Lower leg skin (tissue), 4 donors: ENCODE data around the gene CEND1. TPM values are rescaled to one million over a fixed set of nuclear protein-coding genes. Genes with fewer than 3 reads are reported as not detected.

Experiments
- DNase-seq, 2 donors: peaks; one replicate each; pipeline ENCODE4 v3.0.0-alpha.2; 2019; ENCODE audit warnings: low spot score in 2 of 2
- H3K4me3 ChIP-seq: fragments of 200-600 bp; sonication (generic); 2 replicates; pipeline ENCODE4 v1.5.1; 2017; ENCODE audit warnings: mild to moderate bottlenecking, low read depth; ENCODE audit not compliant: poor library complexity, severe bottlenecking
- POLR2A ChIP-seq, 2 donors: fragments of 450-650 bp; IDR thresholded peaks; one replicate each; pipeline ENCODE4 v1.6.1; 2016 to 2017; ENCODE audit warnings: antibody characterized with exemption in 2 of 2, mild to moderate bottlenecking in 1 of 2, moderate library complexity in 1 of 2
- WGBS, 2 donors: methylation state at CpG; one replicate each; pipeline ENCODE4 v1.1.5; 2018; 5-methylcytosine and 5-hydroxymethylcytosine counted together
- intact Hi-C: fragments of 100-400 bp; cut with DNase I; formaldehyde crosslinking; loops from one replicate; pipeline ENCODE4 v1.15.0; 2023; ENCODE audit warnings: low total_unique reads
- total RNA-seq, 4 donors: library from RNA; depleted of rRNA; stranded (reverse); fragments of >200 nt; gene quantifications; one replicate each; pipeline ENCODE4 v1.1.0, GENCODE V29; 2016
- TF ChIP-seq, protein P1 (sequence below), 3 donors: fragments of 450-650 bp; IDR thresholded peaks; one replicate each; pipeline ENCODE4 v1.5.1; 2016; ENCODE audit warnings: antibody characterized with exemption in 3 of 3, mild to moderate bottlenecking in 3 of 3, moderate library complexity in 2 of 3

The CEND1 gene
- total RNA-seq, 4 donors from 2014 or later = not detected

DNA sequence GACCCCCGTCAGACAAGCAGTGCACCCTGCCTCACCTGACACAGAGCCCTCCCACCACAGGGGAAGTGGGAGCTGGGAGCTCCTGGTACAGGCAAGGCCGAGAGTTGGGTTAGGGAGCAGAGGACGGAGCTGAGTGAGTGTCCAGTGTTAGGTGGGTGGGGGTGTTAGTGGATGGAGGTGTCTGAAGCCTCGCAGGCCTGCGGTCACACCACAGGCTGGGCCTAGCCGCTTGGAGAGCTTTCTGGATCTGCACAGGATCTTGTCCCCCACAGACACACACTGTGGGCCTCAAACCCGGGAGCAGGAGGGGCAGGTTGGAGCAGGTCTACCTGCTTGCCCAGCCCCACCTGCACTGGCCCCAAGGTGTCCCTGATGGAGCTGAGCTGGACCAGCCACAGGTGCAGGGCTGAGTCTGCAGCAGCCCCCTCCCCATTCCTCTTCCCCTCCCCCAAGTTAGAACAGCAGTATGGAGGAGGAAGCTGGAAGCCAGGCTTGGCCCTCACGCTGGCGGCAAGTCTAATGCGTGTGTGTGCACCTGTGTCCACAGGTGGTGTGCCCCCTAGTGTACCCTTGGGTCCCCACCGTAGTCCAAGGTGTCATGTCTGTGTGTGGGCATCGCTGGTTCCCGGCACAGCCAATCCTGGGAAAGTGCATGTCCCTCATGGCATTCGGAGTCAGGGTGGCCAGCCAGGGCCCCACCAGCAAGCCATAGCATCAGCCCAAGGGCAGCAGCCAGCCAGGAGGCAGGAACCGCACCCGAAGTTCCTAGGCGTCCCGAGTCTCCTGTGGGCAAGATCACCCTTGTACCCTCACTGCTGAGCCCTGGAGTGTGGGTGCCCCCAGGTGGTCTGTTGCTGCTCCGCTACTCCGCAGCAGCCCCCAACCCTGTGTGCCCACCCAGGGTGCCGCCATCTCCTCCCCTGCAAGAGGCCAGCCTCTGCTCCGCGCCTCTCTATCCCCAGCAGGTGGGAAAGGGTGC, 10.6 kb downstream of the CEND1 start:
- DNase-seq = no peak
- intact Hi-C loops = no loop called here
- H3K4me3 ChIP-seq = no peak overlapping the region
- no peak for TF ChIP-seq POLR2A (IDR thresholded peaks at IDR 0.05)
- TF ChIP-seq, protein P1, sequence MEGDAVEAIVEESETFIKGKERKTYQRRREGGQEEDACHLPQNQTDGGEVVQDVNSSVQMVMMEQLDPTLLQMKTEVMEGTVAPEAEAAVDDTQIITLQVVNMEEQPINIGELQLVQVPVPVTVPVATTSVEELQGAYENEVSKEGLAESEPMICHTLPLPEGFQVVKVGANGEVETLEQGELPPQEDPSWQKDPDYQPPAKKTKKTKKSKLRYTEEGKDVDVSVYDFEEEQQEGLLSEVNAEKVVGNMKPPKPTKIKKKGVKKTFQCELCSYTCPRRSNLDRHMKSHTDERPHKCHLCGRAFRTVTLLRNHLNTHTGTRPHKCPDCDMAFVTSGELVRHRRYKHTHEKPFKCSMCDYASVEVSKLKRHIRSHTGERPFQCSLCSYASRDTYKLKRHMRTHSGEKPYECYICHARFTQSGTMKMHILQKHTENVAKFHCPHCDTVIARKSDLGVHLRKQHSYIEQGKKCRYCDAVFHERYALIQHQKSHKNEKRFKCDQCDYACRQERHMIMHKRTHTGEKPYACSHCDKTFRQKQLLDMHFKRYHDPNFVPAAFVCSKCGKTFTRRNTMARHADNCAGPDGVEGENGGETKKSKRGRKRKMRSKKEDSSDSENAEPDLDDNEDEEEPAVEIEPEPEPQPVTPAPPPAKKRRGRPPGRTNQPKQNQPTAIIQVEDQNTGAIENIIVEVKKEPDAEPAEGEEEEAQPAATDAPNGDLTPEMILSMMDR (IDR thresholded peaks at IDR 0.05) = no peak
- WGBS, 2 donors = 89 to 93% methylated on average over 21 to 23 of the region's 23 CpGs

DNA sequence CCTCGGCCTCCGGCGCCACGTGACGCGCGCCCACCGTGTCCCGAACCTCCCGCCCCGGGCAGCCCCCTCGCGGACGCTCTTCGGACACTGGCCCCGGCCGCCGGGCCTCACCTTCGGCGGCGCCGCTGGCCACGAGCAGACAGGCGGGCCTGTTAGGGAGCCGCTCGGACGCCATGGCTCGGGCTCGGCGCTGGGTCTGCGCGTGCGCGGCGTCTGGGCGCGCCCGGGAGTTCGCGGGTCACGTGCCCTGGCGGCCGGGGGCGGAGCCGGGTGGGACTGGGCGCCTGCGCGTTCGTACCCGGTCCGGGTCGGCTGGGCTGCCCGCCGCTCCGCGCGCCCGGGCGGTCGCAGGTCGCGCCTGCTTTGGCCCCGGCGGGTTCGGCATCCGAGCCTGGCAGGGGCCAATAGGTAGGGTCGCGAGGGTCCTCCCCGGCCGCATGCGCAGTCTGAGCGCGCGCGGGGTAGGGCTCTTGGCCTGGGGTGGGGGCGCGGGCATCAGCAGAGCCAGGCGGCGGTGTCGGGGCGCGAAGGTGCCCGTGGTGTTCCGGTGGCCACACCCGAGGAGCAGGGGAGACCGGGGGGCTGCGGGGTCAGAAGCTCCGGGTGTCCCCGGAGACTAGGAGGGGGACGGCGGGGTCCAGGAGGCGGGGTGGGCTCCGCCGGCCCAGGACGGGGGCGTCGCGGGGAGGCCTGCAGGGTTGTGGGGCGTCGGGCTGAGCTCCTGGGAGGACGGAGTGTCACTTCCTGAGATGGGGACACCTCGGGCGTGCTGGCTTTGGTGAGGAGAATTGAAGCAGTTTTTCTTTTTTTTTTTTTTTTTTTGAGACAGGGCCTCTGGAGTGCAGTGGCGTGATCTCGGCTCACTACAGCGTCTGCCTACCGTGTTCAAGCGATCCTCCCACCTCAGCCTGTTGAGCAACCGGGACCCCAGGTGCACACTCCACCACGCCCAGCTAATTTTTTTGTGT, 12.3 kb downstream of the CEND1 start, which contains the start of gene GATD1:
Gene GATD1 (minus strand): TSS at position 200 of the 968 bp plus-strand sequence. CDS start 25 bp downstream, at position 175.
- intact Hi-C loops = no loop called here
- TF ChIP-seq, protein P1 (IDR thresholded peaks at IDR 0.05) = no peak
- peak in 1 of 2 donors; percentile 14 for TF ChIP-seq POLR2A (IDR thresholded peaks at IDR 0.05)
- 2 to 3% methylated on average over 29 to 54 of the region's 110 CpGs for WGBS, 2 donors
- H3K4me3 ChIP-seq = peak within 1 kb of the TSS; percentile 87
- peak; percentile 89 to 98 for DNase-seq

DNA sequence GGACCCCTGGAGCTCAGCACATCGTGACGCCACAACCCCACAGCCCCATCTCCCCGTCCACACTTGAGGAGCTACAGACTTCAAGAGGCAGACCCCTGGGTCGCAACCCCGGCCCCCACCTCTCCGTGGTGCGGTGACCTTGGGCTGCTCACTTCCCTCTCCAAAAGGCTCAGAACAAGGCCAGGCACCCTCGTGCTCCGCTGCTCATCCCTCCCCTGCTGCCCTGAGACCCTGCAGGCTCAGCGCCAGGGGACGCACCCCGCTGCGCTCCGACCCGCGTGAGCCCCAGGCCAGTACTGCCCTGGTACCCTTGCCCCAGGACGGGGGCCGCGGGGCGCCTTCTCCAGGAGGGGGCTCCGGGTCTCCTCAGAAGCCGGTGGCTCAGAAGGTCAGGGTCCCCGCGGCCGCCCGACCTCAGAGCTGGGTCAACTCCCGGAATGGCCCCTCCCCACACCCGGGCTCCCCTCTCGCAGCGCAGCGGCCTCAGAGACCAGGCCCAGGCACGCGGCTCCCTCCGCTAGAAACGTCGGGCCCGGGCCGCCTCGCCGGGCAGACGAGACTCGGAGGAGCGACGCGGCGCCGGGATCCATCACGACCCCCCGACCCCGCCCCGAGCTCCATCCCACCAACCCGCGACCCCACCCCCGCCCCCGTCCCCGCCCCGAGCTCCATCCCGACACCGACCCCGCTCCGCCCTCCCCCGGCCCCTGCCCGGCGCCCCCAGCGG, 13.2 kb downstream of the CEND1 start:
- peak overlapping the region; percentile 87 for H3K4me3 ChIP-seq
- intact Hi-C loops = no loop called here
- peak in 1 of 2 donors; percentile 90 for DNase-seq
- 1% methylated on average over 13 to 20 of the region's 65 CpGs for WGBS, 2 donors
- TF ChIP-seq, protein P1 (IDR thresholded peaks at IDR 0.05) = no peak
- TF ChIP-seq POLR2A (IDR thresholded peaks at IDR 0.05) = no peak

DNA sequence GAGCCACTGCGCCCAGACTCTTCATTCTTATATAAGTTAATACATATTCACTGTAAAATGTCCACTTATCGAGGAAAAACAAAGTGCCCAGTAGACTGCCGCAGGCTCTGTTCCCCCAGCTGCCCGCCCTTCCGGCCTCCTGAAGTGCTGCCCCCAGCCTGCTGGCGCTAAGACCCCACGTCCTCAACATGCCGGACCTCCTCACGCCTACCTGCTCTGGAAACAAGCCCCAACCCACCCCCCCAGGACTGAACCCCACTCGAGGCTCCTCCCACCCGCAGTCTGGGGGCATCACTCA, 13.7 kb downstream of the CEND1 start:
- intact Hi-C loops = no loop called here
- DNase-seq = no peak
- TF ChIP-seq, protein P1 (IDR thresholded peaks at IDR 0.05) = no peak
- TF ChIP-seq POLR2A (IDR thresholded peaks at IDR 0.05) = no peak
- WGBS, 2 donors = 35 to 37% methylated on average over 11 of the region's 11 CpGs
- H3K4me3 ChIP-seq = peak overlapping the region; percentile 87
